ENCODE data around the gene RAB14. TPM values are rescaled to one million over a fixed set of nuclear protein-coding genes. Genes with fewer than 3 reads are reported as not detected.

RAB14 gene
- total RNA-seq, 1 experiment from 2014 or later: 36.0 TPM

GRCh38 chr9:121207371-121207940 lies 5.8 kb upstream of the RAB14 start:
- no peak for TF ChIP-seq RELA (CRISPR knock-in tag; IDR thresholded peaks at IDR 0.05; ENCODE audit: borderline replicate concordance)
- no peak for TF ChIP-seq TEAD1 (CRISPR knock-in tag; IDR thresholded peaks at IDR 0.05)
- no peak for TF ChIP-seq ZNF138 (CRISPR knock-in tag; conservative IDR thresholded peaks at IDR 0.05)
- TF ChIP-seq ATF6 (CRISPR knock-in tag; IDR thresholded peaks at IDR 0.05): no peak
- peaks cover 2% of the 10 kb centered on the region; the same call in 1 of the 2 replicates for H3K27me3 Mint-ChIP-seq (ENCODE audit: low read depth)
- DNase-seq (ENCODE audit: low spot score) (no peak), ATAC-seq (no peak)
- CTCF ChIA-PET: no interaction called here
- H3K9me3 Mint-ChIP-seq: no peaks in the 10 kb centered on the region
- H3K4me1 Mint-ChIP-seq: peaks cover 9% of the 10 kb centered on the region
- no peak overlapping the region for H3K4me3 Mint-ChIP-seq
- POLR2A ChIA-PET: no interaction called here
- no peaks in the 10 kb centered on the region for H3K36me3 Mint-ChIP-seq
- H3K27ac Mint-ChIP-seq: no peak overlapping the region

DNA sequence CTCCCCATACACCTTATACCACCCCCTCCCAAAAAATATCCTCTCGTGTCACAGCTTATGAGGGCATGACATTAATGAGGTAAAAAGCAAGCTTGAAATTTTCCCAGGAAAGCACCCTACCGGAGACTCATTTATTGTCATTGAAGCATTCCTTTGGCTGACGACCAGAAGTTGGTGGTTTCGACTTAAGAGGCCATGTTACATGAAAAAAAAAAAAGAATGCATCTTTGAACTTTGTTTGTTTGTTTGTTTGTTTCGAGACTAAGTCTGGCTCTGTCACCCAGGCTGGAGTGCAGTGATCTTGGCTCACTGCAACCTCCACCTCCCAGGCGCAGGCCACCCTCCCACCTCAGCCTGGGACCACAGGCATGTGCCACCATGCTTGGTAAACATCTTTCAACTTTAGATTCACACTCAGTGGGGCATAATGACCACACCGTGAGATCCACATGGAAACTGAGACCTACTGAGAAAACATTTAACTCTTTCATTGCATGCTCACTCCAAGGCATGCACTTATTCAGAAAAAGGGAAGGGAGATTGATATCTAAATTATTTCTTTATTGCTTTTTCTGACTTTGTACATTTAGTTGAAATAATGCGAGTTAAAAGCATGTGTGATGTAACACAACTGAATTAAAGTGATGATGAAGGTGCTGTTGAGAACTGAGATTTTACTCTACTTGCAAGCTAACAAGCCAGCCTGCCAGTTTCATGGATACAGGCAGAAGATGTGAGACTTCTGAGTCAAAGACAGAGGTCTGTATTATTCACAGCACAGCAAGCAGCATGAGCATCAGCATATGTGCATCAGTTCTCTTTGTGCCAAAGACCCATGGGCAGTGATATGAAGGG lies 5.1 kb upstream of the RAB14 start:
- ATAC-seq (no peak), DNase-seq (ENCODE audit: low spot score) (no peak)
- Mint-ChIP-seq H3K27me3 (ENCODE audit: low read depth) (peaks cover 2% of the 10 kb centered on the region; the same call in 1 of the 2 replicates), H3K27ac (no peak overlapping the region), H3K36me3 (no peaks in the 10 kb centered on the region), H3K4me3 (no peak overlapping the region), H3K4me1 (peaks cover 9% of the 10 kb centered on the region), H3K9me3 (no peaks in the 10 kb centered on the region)
- TF ChIP-seq ZNF423 (CRISPR knock-in tag; IDR thresholded peaks at IDR 0.05) (no peak), CBFB (CRISPR knock-in tag; IDR thresholded peaks at IDR 0.05; ENCODE audit: low read depth) (no peak), MYBL2 (CRISPR knock-in tag; IDR thresholded peaks at IDR 0.05) (no peak), JUN (CRISPR knock-in tag; IDR thresholded peaks at IDR 0.05) (no peak), ZNF263 (CRISPR knock-in tag; IDR thresholded peaks at IDR 0.05; ENCODE audit: low read depth) (no peak), GABPB1 (CRISPR knock-in tag; IDR thresholded peaks at IDR 0.05) (no peak), NR2C2 (CRISPR knock-in tag; IDR thresholded peaks at IDR 0.05) (no peak), MLX (CRISPR knock-in tag; IDR thresholded peaks at IDR 0.05) (no peak), ZNF138 (CRISPR knock-in tag; conservative IDR thresholded peaks at IDR 0.05) (no peak), ELF4 (CRISPR knock-in tag; IDR thresholded peaks at IDR 0.05; ENCODE audit: low read depth) (no peak), NR1H2 (CRISPR knock-in tag; IDR thresholded peaks at IDR 0.05) (no peak), OVOL2 (CRISPR knock-in tag; IDR thresholded peaks at IDR 0.05; ENCODE audit: borderline replicate concordance) (no peak)
- TF ChIP-seq, protein P1, sequence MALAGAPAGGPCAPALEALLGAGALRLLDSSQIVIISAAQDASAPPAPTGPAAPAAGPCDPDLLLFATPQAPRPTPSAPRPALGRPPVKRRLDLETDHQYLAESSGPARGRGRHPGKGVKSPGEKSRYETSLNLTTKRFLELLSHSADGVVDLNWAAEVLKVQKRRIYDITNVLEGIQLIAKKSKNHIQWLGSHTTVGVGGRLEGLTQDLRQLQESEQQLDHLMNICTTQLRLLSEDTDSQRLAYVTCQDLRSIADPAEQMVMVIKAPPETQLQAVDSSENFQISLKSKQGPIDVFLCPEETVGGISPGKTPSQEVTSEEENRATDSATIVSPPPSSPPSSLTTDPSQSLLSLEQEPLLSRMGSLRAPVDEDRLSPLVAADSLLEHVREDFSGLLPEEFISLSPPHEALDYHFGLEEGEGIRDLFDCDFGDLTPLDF (CRISPR knock-in tag; IDR thresholded peaks at IDR 0.05): no peak
- TF ChIP-seq, protein P2, sequence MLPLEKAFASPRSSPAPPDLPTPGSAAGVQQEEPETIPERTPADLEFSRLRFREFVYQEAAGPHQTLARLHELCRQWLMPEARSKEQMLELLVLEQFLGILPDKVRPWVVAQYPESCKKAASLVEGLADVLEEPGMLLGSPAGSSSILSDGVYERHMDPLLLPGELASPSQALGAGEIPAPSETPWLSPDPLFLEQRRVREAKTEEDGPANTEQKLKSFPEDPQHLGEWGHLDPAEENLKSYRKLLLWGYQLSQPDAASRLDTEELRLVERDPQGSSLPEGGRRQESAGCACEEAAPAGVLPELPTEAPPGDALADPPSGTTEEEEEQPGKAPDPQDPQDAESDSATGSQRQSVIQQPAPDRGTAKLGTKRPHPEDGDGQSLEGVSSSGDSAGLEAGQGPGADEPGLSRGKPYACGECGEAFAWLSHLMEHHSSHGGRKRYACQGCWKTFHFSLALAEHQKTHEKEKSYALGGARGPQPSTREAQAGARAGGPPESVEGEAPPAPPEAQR (CRISPR knock-in tag; IDR thresholded peaks at IDR 0.05): no peak
- TF ChIP-seq, protein P3, sequence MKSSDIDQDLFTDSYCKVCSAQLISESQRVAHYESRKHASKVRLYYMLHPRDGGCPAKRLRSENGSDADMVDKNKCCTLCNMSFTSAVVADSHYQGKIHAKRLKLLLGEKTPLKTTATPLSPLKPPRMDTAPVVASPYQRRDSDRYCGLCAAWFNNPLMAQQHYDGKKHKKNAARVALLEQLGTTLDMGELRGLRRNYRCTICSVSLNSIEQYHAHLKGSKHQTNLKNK (CRISPR knock-in tag; IDR thresholded peaks at IDR 0.05): no peak
- TF ChIP-seq, protein P4, sequence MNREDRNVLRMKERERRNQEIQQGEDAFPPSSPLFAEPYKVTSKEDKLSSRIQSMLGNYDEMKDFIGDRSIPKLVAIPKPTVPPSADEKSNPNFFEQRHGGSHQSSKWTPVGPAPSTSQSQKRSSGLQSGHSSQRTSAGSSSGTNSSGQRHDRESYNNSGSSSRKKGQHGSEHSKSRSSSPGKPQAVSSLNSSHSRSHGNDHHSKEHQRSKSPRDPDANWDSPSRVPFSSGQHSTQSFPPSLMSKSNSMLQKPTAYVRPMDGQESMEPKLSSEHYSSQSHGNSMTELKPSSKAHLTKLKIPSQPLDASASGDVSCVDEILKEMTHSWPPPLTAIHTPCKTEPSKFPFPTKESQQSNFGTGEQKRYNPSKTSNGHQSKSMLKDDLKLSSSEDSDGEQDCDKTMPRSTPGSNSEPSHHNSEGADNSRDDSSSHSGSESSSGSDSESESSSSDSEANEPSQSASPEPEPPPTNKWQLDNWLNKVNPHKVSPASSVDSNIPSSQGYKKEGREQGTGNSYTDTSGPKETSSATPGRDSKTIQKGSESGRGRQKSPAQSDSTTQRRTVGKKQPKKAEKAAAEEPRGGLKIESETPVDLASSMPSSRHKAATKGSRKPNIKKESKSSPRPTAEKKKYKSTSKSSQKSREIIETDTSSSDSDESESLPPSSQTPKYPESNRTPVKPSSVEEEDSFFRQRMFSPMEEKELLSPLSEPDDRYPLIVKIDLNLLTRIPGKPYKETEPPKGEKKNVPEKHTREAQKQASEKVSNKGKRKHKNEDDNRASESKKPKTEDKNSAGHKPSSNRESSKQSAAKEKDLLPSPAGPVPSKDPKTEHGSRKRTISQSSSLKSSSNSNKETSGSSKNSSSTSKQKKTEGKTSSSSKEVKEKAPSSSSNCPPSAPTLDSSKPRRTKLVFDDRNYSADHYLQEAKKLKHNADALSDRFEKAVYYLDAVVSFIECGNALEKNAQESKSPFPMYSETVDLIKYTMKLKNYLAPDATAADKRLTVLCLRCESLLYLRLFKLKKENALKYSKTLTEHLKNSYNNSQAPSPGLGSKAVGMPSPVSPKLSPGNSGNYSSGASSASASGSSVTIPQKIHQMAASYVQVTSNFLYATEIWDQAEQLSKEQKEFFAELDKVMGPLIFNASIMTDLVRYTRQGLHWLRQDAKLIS (CRISPR knock-in tag; IDR thresholded peaks at IDR 0.05; ENCODE audit: borderline replicate concordance): no peak
- CTCF ChIA-PET: interaction anchor here (0.6 kb wide), 1 partner anchor 25 kb away, joined by 3 read pairs; no protein-coding TSS in a partner anchor
- POLR2A ChIA-PET: no interaction called here
